DMS53 treated with DMSO at 0.1 percent for 48 hours (cell line): ENCODE results near the gene PTPRD.

Source experiments
- DNase-seq: peaks from one replicate; lab custom pipeline; 2025; ENCODE audit not compliant: unreplicated experiment; lab: John Stamatoyannopoulos, UW

The PTPRD gene

DNA sequence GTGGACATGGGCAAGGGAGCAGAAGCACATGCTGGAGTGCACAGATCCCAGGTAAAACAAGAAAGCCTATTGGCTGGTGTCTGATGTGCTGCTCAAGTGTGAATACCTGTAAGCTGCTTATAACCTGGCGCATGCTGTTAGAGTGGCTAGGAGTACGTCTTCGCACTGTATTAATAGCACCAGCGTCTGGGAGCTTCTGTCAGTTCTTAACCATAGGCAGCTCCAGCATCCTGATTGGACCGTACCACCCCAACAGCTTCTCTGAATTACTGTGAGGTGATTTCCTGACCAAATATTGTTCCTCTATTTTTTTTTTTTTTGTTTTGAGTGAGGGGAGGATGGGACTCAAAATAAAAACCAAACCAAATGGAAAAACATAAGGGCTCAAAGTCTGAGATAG, 987.6 kb downstream of the PTPRD start:
- no peak for DNase-seq

DNA sequence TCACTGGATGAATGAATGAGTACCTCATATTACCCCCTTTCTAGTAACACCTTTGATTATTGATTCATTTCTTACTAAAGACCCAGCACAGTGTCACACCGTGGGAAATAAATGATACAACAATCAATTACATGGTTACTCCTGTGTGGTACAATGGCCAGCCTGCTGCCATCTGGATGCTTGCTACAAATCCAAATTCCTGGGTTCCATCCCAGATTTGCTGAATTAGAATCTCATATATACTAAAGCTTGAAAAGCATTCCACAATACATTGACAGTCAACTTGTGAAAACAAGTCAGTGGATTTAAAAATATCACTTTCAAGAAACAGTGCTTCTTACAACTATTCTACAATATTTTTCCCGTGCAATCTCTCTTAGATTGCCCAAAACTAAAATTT, 989.3 kb downstream of the PTPRD start:
- DNase-seq: no peak

- no peak for DNase-seq
Measured at GRCh38 chr9:9621355-9621940, 991.4 kb downstream of the PTPRD start.

DNA sequence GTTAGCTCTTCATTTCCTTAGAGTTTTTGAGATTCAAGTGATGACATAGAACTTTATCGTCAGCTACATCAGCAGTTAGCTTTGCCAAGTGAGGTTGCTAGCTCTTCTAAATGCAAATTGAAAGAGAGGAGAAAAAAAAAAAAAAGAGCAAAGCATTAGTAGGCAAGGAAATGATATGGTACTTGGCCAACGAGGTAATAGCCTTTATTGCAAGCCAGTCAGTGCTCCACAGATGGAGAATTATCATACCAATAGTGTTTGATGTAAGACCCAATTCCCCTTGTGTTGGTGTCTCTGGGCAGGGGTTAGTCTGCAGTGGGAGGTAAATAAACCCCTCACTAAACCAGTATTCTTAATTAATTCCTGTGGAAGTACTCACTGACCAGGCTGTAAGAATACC, 992.1 kb downstream of the PTPRD start:
- no peak for DNase-seq

DNA sequence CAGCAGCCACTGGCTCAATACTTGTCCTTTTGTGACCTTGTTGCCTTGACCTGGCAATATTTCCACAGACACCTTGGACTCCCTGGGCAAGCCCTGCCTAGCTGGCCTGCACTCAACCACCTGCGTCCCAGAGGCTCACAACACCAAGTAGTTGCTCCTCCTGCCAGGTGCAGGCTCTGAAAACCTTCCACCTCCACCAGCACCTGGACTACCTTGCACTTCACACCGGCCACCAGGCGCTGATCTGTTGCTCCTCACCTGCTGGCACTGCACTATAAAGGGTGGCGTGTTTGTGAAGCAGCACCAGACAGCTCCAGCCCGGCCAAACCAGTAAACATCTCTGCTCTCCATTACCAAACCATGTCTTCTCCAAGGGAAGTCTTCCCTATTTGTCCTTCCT, 997.7 kb downstream of the PTPRD start:
- DNase-seq: peak; percentile 97

- no peak for DNase-seq
Measured at GRCh38 chr9:9614607-9615006, 998.2 kb downstream of the PTPRD start.

DNA sequence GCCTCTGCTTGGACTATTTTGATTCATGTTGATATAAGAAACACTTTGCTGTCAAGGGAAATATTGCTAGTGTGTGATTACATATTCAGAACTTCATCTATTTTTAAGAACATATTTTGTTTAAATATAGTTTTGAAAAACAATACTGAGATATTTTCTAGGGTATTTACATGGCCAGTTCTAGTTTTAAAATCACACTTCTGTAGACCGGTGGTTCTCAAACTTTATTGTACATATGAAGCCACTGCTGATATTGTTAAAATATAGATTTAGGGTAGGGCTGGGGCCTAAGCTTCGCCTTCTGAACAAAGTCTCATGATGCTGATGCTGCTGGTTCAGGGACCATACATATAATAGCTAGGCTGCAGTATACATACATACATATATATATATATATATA, 1000.0 kb downstream of the PTPRD start:
- peak; percentile 53 for DNase-seq

DNA sequence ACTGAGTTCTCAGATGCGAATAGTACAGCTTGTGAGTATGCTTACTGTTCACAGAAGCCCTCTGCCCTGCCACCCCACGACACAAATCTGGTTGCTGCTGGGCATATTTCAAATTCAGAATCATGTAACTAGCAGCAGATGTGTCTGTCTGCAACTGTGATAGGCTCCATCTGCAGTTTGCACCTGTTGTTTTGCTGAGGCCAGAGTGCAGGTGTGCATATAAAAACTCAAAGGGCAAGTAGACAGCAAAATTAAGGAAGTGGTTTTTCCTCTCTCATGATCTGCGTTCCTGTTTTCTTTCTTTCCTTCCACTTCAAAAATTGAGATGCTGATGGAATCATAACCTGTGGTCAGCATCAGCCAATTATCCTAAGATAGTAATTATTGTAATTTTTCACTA, 1000.5 kb downstream of the PTPRD start:
- DNase-seq: peak; percentile 93

DNA sequence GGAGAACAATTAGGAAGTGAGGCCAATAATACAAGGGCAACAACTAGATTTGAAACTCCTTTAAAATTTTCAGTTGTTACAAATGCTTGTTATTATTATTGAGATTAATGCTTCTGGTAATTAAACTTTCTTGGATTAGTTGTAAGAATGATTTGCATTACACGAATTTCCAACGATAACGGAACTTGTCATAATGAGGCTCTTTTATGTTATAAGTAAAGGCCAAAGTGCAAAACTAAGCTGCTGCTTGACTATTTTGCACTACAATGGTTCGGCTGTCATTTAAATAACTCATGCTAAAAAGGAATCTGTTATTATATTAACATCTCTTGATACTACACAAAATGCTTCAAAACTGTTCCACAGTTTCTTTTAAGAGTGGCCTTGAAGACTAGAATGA, 1007.1 kb downstream of the PTPRD start:
- DNase-seq: no peak

DNA sequence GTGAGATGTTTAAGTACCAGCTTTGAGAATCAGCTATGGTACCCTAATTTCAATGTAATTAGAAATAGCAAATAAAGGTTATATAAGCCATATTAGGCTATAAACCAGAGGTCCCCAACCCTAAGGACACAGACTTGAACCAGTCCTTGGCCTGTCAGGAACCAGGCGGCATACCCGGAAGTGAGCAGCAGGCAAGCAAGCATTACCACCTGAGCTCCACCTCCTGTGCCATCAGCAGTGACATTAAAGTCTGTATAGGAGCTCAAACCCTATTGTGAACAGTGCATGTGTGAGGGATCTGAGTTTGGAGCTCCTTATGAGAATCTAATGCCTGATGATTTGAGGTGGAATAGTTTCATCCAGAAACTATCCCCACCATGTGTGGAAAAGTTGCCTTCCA, 1009.5 kb downstream of the PTPRD start:
- no peak for DNase-seq

GRCh38 chr9:9598723-9599122, 1014.1 kb downstream of the PTPRD start:
- no peak for DNase-seq

- no peak for DNase-seq
Measured at GRCh38 chr9:9592104-9592503, 1020.7 kb downstream of the PTPRD start.

DNA sequence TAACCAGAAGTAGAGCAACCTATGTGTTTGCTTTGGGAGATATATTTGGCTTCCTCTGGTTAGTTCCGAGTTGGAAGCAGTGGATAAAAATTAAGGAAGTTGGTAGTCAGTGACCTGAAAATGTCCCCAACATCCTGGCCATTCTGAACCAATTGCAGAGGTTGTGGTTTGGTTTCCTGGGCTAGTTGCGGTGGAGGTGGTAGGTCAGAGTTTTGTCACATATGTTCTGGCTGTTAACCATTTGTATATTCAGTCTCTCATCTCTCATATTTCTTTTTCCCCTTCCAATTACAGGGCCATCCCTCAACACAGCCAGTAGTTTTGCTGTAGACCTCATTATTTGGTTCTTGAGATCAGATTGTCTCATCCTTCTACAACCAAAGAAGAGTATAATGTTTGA, 1026.9 kb downstream of the PTPRD start:
- no peak for DNase-seq

DNA sequence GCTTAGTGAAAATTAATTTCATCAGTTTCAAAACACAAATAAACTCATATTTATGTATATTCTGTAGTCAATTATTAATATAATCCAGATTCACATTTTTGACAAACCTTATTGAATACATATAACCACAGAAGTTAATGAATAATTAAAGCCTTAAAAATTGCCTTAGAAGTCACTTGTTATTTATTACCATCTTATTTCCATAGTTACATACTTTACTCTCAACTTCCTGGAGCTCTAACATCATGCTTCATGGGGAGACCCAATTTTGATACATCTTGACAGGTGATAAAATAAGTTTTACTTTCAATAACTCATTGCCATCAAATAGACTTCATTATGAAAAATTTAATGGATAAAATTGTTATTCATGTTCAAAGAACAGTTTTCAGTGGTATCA, 1038.7 kb downstream of the PTPRD start:
- DNase-seq: no peak

DNA sequence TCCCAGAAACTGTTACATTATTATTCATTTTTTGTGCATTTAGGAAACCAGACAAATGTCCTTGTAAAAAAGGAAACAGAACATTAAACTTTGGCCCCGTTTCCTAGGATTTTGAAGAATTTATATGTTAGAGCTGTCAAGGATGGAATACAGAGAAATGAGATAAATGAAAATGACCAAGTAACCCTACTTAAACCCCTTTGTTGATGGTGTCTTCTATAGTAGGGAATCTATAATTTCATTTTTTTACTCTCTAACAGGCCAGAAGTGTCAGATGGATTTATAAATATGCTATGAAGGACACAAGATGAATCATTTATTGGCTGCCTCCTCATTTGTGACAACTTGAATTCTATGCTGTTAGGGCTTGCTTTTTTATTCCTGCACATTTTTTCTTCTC, 1047.1 kb downstream of the PTPRD start:
- DNase-seq: no peak

DNA sequence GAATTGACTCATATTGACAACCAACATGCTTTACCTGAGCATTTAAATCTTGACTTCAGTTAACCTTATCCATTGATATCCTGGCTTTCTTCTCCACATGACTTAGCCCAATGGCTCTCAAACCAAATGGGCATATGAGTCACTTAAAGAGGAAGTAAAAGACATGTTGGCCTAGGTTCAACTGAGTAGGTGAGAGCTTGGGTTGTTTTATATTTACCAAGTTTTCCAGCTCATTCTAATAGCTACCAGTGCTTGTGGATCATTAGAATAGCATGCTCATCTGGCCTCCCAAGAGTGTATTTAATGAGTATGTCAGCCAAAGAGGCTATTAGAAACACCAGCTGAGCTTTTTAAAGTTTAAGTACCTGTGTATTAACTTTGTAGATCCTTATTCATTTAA, 1049.0 kb downstream of the PTPRD start:
- peak; percentile 22 for DNase-seq

DNA sequence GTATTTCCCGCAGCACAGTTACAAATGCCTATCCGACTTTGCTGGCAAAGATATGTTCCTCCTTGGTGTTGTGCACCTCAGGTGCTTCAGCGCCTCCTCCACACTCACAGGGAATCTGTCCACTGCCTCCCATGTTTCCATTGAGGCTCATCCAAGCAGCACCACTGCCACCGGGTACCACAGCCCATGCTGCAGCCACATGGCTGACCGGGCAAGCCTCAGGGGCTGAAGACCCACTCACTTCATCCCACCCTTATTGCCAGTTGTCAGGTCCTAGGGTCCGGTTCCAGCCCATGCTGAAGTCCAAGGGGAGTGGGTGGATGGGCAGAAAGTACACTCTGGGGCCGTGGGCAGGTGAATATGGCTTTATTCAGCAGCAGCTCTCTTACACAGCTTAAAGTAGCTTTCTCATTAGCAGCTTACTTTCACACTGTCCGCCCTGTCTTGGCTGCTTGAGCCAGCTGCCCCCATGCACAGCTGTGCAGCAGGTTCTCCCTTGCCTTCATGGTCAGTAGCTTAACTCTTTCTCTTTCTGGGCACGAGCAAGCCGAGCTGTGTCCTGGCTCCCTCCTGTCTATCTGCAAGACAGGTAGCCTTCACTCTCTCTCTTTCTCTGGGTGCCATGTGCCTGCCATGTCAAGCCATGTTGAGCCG, 1052.3 kb downstream of the PTPRD start:
- no peak for DNase-seq

- DNase-seq: no peak
Measured at GRCh38 chr9:9558907-9559306, 1053.9 kb downstream of the PTPRD start.

GRCh38 chr9:9557804-9558334, 1054.9 kb downstream of the PTPRD start:
- peak; percentile 37 for DNase-seq

DNA sequence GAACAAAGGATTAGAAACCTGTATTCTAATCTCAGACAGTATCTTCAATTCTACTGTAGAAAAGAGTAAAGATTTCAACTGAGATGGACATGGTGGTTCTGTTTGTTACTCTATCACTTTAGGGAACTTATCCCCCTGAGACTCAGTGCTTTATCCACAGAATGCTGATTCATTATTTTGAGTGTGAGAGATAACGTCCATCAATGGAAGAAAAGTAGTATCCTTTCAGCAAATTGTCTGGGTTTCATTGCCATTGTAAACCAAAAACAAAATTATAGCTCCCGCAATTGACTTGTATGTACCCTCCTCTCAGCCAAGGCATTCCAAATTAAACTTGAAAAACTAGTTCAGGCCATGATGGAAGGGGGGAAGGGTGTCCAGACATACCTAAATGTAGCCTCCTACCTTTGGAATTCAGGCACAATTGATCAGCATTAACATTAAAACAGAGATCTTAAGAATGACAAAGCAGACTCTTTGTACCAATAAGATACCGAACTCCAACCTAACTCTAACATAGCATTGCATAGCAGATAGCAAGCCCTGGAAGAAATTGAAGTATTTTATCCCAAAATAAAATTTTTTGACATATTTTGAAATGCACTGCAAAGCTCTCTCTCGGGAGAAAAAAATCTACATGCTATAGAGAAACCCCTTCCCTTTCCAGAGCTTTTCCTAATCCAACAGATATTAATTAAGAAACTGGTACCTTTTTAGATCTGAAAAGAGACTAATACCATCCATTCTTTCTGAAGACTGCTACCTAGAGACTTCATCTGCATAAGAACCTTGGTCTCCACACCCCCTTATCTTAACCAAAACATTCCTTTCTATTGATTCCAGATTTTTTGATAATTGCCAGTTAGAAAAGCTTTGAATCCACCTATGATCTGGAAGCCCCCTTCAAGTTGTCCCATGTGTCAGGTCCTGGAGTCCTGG, 1055.7 kb downstream of the PTPRD start:
- DNase-seq: no peak

DNA sequence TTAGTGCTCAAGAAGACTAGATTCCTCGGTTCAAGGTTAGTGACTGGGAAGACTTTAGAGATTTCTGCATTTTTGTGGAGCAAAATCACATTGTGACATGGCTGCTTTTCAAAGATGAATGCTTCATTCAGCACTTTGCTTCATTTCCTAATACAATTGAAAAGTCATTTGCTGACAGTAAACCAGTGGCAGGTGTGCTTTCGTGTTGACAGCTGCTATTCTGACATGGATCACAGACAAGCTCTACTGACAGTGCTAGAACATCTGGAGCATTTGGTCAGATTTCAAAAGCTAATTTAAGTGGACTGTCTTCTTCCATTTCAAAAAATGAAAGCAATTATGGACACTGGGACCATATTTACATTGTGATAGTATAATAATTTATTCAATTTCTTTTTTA, 1060.1 kb downstream of the PTPRD start:
- peak; percentile 67 for DNase-seq

DNA sequence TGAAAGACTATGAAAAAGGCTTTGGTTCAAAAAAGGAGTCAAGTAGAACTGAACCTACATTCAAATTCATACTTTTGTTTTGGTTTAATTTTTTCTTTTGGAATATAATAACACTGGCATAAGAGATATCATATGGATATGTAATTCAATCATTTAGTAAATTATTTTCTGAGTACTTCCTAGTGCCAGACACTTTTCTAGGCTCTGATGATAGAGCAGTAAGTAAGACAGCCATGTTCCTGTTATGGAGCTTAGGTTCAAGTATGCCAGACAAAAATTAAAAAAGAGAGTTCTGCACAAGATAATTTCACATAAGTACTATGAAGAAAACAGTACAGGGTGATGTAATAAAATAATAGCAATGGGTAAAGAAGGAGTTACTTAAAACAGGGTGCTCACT, 1074.0 kb downstream of the PTPRD start:
- DNase-seq: no peak
